GM18951 (cell line): ENCODE measurements around the gene CCNK.

ENCODE experiments used
- POLR2A ChIP-seq: IDR thresholded peaks from 4 replicates; pipeline ENCODE4 v1.6.1; 2011; ENCODE audit warnings: mild to moderate bottlenecking; ENCODE audit not compliant: insufficient read length, insufficient read depth; ENCODE audit errors: extremely low read depth
- in situ Hi-C: fragments of 300-500 bp; cut with MboI; formaldehyde crosslinking; loops from one replicate; pipeline ENCODE4 v1.12.0; 2022; ENCODE audit warnings: low sequenced_read_pairs, mixed read lengths, inconsistent platforms; ENCODE audit not compliant: unreplicated experiment

Gene CCNK

GRCh38 chr14:99541211-99541610 lies 60.0 kb downstream of the CCNK start:
- in situ Hi-C loops = no loop called here

GRCh38 chr14:99541677-99542470 lies 60.7 kb downstream of the CCNK start:
- in situ Hi-C loops = no loop called here
- TF ChIP-seq POLR2A = no peak

More at GRCh38 chr14:99541211-99541610, 60.0 kb downstream of the CCNK start:
- no peak for TF ChIP-seq POLR2A

GRCh38 chr14:99542566-99542965 lies 61.4 kb downstream of the CCNK start:
- no peak for TF ChIP-seq POLR2A
- in situ Hi-C loops = no loop called here

- in situ Hi-C loops = no loop called here
- no peak for TF ChIP-seq POLR2A
Measured at GRCh38 chr14:99543370-99543769, 62.2 kb downstream of the CCNK start.

GRCh38 chr14:99543985-99544384 lies 62.8 kb downstream of the CCNK start:
- in situ Hi-C loops = no loop called here
- no peak for TF ChIP-seq POLR2A

GRCh38 chr14:99544991-99545390 lies 63.8 kb downstream of the CCNK start:
- no peak for TF ChIP-seq POLR2A
- in situ Hi-C loops = no loop called here

- in situ Hi-C loops = no loop called here
- TF ChIP-seq POLR2A = no peak
Measured at GRCh38 chr14:99545586-99545985, 64.4 kb downstream of the CCNK start.

- no peak for TF ChIP-seq POLR2A
- in situ Hi-C loops = no loop called here
Measured at GRCh38 chr14:99546234-99546879, 65.1 kb downstream of the CCNK start.

GRCh38 chr14:99548255-99548654 lies 67.0 kb downstream of the CCNK start:
- no peak for TF ChIP-seq POLR2A
- in situ Hi-C loops = no loop called here

GRCh38 chr14:99548871-99549515 lies 67.8 kb downstream of the CCNK start:
- in situ Hi-C loops = no loop called here
- TF ChIP-seq POLR2A = no peak

- no peak for TF ChIP-seq POLR2A
- in situ Hi-C loops = no loop called here
Measured at GRCh38 chr14:99549684-99550083, 68.5 kb downstream of the CCNK start.

GRCh38 chr14:99550387-99550992 lies 69.3 kb downstream of the CCNK start:
- in situ Hi-C loops = no loop called here
- TF ChIP-seq POLR2A = no peak
